Epidermal melanocyte (primary cell): ENCODE measurements around the gene DYNC1H1.
"Not testable (repeated sequence)": the region's sequence is repeated elsewhere in the genome, so short reads cannot be mapped to it uniquely, and the experiment has no call there.

Experiments
- DNase-seq: peaks from one replicate; pipeline ENCODE4 v3.0.0; 2011; ENCODE audit warnings: low spot score; ENCODE audit not compliant: insufficient read length

Gene DYNC1H1

GRCh38 chr14:102063109-102063807 lies 98.9 kb downstream of the DYNC1H1 start:
- DNase-seq, result peak; percentile 75

- DNase-seq, result no peak
These were observed 99.5 kb downstream of the DYNC1H1 start for GRCh38 chr14:102063808-102064429.

GRCh38 chr14:102064590-102064989 lies 100.2 kb downstream of the DYNC1H1 start:
- not testable (repeated sequence) for DNase-seq

GRCh38 chr14:102066041-102066451 lies 101.7 kb downstream of the DYNC1H1 start:
- DNase-seq, result no peak

- no peak for DNase-seq
These were observed 107.1 kb downstream of the DYNC1H1 start for GRCh38 chr14:102071283-102071998.

GRCh38 chr14:102074415-102074964 lies 110.1 kb downstream of the DYNC1H1 start:
- DNase-seq, result no peak

- DNase-seq, result no peak
These were observed 110.8 kb downstream of the DYNC1H1 start for GRCh38 chr14:102075155-102075554.

- no peak for DNase-seq
These were observed 113.0 kb downstream of the DYNC1H1 start for GRCh38 chr14:102077382-102077709.

GRCh38 chr14:102078361-102078791 lies 114.0 kb downstream of the DYNC1H1 start:
- DNase-seq, result not testable (repeated sequence)

- DNase-seq, result no peak
These were observed 114.7 kb downstream of the DYNC1H1 start for GRCh38 chr14:102078831-102079699.

GRCh38 chr14:102079700-102079979 lies 115.3 kb downstream of the DYNC1H1 start:
- no peak for DNase-seq

- DNase-seq, result no peak
These were observed 116.1 kb downstream of the DYNC1H1 start for GRCh38 chr14:102080183-102081080.

- DNase-seq, result no peak
These were observed 117.1 kb downstream of the DYNC1H1 start for GRCh38 chr14:102081231-102082080.

- DNase-seq, result not testable (repeated sequence)
These were observed 120.1 kb downstream of the DYNC1H1 start for GRCh38 chr14:102084522-102084921.

- DNase-seq, result no peak
These were observed 120.6 kb downstream of the DYNC1H1 start for GRCh38 chr14:102084931-102085330.

- DNase-seq, result no peak
These were observed 121.1 kb downstream of the DYNC1H1 start for GRCh38 chr14:102085488-102085887.

GRCh38 chr14:102085948-102086708 lies 121.8 kb downstream of the DYNC1H1 start:
- no peak for DNase-seq

GRCh38 chr14:102086709-102086971 lies 122.3 kb downstream of the DYNC1H1 start:
- DNase-seq, result no peak
